Measurements from ENCODE around the gene TDRD5. TPM values are rescaled to one million over a fixed set of nuclear protein-coding genes. Genes with fewer than 3 reads are reported as not detected.

TDRD5 gene
- total RNA-seq, 1 donor from 2014 or later = not detected

Other genes with a start within 250 kb of the TDRD5 start
- gene AXDND1, start 225.9 kb upstream of the TDRD5 start, total RNA-seq (ENCODE audit: insufficient read depth, low replicate concordance) = 7.5 TPM
- not detected for gene NPHS2, start 15.9 kb upstream of the TDRD5 start, total RNA-seq (ENCODE audit: insufficient read depth, low replicate concordance)
- 3.6 TPM for gene FAM163A, start 151.5 kb downstream of the TDRD5 start, total RNA-seq (ENCODE audit: insufficient read depth, low replicate concordance)

All from umbilical cord (tissue), 1 donor.